RPMI7951 (cell line): ENCODE results near the gene OBP2A. TPM values are rescaled to one million over a fixed set of nuclear protein-coding genes. Genes with fewer than 3 reads are reported as not detected.
"Not testable (repeated sequence)": the region's sequence is repeated elsewhere in the genome, so short reads cannot be mapped to it uniquely, and the experiment has no call there.

ENCODE experiments used
- DNase-seq: peaks from one replicate; pipeline ENCODE4 v3.0.0-alpha.2; 2012; ENCODE audit warnings: low read depth
- total RNA-seq: library from RNA; depleted of rRNA; stranded (reverse); fragments of >200 nt; shearing (Covaris generic); gene quantifications from 2 replicates; pipeline ENCODE4 v1.2.3, GENCODE V29; 2014; rRNA removed

OBP2A gene, protein sequence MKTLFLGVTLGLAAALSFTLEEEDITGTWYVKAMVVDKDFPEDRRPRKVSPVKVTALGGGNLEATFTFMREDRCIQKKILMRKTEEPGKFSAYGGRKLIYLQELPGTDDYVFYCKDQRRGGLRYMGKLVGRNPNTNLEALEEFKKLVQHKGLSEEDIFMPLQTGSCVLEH
- not detected in 2 replicates for total RNA-seq

DNA sequence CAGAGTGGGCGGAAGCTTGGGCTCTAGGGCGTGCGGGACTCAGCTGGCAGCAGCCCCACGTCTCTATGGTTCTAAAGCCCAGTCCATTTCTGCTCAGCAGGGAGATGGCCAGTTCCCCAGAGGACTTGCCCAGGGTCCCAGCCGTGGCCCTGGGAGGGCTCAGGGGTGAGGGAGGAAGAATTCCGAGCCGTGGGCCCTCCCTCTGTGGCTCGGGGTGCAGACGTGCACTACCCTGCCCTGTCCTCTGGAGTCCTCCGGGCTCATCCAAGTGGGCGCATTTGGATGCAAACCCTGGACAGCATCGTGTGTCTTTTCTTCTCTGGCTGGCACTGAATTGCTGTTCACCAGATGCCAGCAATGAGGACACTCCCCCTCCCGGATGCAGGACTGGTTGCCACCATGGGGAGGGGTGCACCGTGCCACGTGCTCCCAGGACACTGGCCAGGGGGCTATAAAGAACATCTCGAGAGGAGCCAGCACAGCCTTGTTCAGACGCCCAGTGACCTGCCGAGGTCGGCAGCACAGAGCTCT lies at the start of gene OBP2A:
TSS of gene OBP2A (plus strand) at position 481 of the 531 bp plus-strand sequence. CDS start 55 bp downstream, outside the sequence.
- not testable (repeated sequence) for DNase-seq

DNA sequence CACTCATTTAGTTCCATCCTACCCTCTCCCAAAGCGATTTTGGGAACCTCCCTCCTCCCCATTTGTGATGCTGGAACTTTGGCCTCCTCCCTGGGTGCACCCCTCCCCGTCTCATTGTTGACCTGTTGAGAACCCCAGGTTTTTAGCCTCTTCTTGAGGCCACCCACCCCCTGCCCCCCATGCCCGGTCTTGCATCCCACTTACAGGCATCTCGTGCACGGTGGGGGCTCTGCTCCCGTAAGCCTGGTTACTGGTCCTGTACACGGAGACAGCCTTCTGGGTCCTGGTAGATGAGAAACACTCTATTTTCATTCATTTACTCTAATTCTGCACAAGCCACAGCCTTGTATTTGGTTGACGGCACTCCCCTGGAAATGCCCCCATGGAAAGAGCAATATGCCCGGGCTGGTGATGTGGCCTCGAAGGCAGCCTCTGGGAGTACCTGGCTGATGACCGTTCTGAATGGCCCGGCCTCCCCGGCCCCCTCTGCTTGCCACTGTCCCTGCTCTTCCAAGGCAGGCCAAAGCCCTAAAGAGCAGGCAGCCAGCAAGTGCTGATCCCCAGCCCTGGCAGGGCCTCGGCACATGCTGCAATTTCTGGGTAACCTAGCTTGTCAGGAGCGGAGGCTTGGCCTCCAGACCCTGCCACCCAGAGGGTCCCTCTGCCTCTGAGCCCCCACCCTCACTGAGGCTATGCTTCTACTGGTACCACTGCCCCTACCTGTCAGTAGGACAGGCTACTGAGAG lies 47.4 kb upstream of the OBP2A start:
- no peak for DNase-seq

DNA sequence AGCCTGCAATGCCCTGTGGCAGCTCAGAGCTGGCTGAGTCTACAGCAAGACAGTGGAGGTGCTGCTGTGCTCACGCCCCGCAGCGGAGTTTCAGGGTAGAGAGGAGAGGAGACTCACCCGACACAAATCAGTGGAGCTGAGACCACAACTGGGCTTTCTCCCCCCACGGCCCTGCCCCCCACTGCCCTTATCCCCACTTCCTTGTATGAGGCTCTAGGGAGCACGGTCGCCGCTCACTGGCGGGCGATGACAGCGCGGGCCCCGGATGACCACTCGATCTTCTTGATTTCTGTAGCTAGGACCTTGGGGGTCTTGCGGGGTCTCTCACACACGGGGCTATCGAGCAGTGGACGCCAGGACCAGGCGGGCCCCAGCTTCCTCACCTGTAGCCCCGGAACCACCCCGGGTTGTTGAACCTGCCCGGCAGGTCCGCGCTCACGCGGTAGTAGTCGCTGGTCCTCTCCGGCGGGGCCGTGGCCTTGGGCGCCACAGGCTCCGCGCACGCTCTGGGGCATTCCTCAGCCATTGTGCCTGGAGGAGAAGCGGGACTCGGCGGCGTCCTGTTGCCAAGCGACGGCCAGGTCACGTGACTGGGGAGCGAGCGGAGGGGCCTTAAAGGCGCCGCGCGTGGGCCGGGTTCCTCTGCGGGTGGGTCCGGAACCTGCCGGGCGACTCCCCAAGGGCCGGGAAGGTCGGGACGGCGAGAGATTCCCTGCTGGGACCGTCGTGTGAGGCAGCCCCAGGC lies 46.4 kb upstream of the OBP2A start:
- peak; percentile 74 for DNase-seq

DNA sequence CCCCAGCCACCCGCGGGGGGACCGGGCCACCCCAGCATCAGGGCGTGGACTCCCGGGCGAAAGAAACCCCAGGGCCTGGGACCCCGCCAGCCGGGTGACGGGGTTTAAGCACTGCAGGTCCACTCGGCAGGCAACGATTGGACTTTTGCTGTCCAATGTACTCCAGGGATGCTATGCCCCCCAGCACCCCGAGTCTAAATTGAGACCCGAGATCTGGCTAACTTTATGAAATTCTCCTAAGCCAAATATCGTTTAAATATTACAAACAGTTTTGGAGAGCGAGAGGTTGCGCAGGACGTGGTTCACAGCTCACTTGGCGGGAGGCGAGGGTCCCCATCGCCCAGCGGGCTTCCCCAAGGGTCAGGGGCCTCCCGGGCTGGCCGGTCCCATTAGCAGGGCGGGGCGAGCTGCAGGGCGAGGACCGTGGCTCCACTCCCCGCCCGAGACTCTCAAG lies 45.8 kb upstream of the OBP2A start:
- DNase-seq, result no peak

DNA sequence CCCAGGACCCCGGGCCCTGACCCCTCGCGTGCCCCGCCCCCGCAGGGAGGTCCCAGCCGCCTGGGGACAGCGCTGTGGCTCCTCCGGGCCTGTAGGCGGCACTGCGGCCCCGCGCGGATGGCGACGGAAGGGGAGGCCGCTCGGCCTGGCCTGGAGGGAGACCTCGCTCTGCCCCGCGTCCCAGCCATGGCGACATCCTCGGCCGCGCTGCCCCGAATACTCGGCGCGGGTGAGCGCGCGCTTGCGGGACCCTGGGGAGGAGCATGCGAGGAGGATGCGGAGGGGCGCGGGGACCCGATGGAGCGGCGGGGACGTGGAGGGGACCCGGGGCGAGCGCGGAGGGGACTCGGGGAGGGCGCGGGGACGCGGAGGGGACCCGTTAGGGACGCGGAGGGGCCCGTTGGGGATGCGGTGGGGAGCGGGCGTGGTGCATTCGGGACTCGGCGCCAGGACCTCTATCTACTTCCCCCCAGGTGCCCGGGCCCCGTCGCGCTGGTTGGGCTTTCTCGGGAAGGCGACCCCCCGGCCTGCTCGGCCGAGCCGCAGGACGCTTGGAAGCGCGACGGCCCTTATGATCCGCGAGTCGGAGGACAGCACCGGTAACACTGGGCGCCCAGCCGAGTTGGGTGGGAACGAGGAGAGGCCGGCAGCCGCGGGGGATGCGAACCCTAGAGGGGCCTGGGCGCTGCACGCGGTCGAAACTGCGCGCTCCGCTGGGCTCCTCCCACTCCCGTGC lies 45.2 kb upstream of the OBP2A start, which contains the start of gene MRPS2:
TSS of gene MRPS2 (plus strand) at position 158 of the 736 bp plus-strand sequence. CDS start at position 187, 29 bp downstream.
- DNase-seq, result peak; percentile 77

DNA sequence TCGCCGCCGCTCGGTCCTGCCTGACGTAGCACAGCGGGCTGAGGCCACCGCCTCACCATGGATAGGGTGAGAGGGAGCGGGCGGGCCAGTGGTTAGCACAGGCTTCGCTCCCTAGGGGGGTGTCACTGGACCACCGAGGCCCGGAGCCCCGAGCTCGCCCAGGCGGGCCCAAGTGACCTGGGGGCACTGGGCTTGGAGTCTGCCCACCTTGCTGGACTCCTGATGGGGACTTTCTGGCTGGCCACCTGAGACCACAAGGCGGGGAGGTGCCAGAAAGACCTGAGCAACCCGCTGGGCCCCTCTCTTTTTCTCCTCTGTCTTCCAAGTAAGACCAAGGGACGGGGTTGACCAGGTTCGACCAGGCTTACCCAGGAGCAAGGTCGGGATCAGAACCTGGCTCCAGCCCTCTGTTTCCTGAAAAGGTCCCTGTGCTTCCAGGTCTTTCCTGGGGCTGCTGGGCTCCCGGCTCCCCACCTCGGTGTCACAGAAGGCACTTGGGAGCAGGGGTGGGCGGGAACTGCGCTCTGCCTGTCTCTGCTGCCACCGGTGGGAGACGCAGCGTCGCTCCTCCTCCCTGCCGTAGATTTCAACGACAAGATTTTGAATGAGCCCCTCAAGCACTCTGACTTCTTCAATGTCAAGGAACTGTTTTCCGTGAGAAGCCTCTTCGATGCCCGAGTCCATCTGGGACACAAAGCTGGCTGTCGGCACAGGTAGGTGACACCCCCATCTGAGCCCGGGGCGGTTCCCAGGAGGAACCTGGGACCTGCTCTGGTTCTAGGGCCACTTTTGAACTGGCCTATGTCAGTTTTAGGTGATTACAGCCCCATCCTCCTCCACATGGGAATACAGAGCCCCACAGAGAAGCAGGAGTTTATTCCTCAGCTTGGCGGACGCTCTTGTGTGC lies 44.4 kb upstream of the OBP2A start:
- DNase-seq, result no peak

DNA sequence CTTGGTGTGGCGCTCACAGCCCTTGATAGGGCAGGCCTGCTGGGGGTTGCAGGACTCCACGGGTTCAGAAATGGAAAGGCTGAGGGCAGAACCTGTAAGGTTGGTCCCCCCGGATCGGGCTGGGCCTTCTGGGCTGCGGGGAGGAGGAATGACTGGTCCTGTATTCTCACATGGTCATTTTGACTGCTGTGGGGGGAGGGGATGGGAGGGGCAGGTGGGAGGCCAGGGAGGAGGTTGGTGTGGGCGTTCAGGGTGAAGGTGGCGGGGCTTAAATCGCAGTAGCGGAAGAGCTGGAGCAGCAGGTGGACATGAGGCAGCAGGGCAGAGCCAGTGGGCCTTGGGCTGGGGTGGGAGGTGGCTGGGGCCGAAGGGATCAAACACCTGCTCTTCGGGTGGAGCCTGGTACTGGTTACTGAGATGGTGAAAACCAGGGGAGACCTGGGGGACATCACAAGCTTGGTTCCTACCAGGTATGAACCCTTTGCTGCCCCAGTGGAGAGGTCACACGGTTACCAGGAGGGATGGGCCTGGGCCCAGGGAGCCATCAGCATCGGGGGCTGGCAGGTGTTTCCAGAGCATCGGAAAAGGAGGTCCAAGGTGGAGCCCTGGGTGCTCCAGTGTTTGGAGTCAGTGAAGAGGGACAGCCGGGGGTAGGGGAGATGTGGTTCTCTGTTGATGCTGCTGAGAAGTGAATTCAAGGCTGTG lies 43.6 kb upstream of the OBP2A start:
- DNase-seq, result no peak

DNA sequence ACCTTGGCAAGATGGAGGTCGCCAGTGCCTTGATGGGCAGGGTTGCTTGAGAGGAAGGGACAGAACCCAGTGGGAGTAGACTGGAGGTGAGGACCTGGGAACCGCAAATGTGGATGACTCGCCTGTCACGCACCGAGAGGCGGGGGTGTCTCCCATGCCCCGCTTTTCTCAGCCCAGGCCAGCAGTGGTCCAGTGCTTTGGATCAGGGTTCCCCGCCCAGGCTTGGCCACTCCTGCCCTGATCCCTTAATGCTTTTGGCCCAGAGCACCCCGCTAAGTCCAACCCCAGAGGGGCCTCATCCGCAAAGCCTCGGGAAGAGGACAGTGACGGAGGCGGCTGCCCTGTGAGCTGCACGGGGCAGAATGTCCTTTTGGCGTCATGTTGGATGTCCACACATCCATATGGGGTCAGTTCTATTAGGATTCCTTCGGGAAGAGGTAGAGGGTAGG lies 43.0 kb upstream of the OBP2A start:
- no peak for DNase-seq

DNA sequence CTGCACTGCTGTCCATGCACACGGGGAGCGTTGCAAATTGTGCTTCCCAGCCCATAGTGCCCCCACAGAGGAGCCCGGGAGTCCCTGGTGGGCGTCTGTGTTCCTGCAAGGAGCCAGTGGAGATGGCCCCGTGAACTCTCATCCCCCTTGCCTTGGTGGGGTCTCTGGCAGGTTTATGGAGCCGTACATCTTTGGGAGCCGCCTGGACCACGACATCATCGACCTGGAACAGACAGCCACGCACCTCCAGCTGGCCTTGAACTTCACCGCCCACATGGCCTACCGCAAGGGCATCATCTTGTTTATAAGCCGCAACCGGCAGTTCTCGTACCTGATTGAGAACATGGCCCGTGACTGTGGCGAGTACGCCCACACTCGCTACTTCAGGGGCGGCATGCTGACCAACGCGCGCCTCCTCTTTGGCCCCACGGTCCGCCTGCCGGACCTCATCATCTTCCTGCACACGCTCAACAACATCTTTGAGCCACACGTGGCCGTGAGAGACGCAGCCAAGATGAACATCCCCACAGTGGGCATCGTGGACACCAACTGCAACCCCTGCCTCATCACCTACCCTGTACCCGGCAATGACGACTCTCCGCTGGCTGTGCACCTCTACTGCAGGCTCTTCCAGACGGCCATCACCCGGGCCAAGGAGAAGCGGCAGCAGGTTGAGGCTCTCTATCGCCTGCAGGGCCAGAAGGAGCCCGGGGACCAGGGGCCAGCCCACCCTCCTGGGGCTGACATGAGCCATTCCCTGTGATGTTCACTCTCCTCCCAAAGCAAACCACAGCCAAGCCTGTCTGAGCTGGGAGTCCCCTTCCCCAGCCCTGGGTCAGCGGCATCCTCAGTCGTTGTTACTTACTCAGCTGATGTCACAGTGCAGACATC lies 42.3 kb upstream of the OBP2A start:
- DNase-seq, result no peak

DNA sequence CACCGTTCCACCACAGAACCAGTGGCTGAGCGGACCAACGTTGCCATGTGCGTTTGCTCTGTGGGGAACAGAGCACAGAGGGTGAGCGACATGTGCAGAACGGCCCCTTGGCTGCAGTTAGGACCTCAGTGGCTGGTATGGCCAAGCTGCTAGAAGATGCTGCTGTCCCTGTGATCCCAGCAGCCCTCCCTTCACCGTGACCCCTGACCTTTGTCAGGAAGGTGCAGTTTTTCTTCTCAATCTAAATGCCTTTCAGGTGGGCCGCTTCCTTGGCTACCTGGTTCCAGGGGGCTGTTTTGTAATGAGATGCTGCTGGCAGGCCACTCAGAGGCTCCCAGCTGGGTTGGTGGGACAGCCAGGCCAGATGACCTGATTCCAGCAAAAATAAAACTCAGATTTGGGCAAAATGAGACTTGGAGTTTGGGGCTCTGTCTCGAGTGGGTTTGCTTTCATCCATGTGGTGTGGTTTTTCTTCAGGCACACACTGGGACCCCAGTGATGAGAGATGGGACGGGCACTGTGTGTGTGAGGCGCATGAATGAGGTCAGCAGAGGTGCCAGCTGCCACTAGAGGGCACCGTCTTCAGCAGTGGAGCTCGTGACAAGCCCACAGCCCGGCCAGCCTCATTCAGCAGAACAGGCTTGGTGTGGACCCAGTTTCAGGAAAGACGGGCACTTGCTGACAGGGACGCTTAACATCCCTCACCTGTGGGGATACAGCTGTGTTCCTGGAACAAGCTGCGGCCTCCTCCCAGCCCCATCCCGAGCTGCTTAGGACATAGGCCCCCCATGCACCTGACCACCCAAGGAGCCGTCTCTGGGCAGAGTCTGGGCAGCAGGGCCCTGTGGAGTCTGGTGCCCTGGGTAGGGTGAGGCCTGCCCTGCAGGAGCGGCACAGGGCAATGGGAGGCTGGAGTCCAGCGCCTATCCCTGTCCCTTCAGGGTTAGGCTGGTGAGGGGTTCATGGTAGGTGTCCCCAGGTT lies 41.4 kb upstream of the OBP2A start:
- DNase-seq, result peak; percentile 35

DNA sequence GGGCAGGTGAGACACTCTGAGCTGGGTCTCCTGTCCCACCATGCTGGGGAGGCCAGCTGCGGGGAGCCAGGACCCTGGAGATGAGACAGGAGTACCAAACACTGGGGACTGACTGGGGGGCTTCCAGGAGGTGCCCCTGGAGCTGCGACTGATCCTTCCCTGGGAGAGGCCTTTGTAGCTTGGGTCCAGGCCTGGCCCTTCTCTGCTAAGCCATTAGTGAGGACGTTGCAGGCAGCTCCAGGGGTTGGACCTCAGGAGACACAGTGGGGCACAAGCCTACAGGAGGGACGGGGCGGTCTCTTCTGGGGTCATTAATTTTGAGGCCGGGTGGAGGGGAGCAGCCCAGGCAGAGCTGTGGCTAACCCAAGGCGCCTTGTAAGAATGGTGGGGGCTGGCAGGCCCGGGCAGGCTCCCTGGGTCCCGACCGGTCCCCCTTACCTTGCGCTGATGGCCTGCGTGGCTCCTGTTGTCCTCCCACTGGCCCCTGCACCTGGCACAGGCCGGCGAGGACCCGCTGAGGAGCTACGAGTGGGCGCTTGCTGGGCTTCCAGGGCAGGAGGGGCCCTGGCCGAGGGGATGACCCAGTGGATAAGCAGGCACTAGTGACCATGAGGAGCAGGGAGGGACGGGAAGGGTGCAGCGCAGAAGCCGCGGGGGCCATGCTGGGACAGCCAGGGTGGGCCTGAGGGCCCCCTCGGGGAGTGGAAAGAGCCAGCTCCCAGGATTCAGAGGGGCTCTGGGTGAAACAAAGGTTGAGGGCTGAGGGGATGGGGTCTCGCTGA lies 40.3 kb upstream of the OBP2A start:
- DNase-seq, result no peak

DNA sequence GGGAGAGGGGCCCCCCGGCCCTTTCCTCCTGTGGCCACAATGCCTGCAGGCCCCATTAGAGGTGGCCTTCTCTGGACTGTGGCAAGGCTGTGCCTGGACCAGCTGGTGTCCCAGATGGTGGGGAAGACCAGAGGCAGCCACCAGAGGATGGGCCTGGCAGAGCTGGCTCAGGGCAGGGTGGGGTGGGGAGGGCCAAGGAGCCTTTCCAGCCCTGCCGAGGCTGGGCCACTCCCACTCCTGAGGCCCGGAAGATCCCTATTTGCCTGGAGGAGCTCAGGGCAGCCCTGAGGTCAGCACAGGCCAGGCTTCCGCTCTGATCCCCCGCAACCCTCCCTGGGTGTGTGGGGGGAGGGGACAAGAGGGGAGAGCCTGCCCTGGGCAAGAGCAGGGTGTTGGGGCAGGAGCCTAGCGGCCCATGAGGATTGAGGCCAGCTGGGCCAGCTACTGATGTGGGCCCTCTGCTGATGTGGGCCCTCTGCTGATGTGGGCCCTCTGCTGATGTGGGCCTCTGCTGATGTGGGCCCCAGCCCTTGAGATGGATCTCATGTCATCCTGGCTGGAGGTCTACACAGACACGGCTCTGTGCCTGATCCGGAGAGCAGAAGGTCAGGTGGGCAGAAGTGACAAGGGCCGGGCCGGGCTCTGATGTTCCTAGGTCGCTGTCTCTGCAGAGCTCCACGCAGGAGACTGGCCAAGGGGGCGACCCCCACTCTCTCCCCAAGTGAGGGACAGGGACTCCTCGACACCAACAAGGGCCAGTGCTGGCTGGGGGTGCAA lies 39.4 kb upstream of the OBP2A start:
- peak; percentile 7 for DNase-seq

DNA sequence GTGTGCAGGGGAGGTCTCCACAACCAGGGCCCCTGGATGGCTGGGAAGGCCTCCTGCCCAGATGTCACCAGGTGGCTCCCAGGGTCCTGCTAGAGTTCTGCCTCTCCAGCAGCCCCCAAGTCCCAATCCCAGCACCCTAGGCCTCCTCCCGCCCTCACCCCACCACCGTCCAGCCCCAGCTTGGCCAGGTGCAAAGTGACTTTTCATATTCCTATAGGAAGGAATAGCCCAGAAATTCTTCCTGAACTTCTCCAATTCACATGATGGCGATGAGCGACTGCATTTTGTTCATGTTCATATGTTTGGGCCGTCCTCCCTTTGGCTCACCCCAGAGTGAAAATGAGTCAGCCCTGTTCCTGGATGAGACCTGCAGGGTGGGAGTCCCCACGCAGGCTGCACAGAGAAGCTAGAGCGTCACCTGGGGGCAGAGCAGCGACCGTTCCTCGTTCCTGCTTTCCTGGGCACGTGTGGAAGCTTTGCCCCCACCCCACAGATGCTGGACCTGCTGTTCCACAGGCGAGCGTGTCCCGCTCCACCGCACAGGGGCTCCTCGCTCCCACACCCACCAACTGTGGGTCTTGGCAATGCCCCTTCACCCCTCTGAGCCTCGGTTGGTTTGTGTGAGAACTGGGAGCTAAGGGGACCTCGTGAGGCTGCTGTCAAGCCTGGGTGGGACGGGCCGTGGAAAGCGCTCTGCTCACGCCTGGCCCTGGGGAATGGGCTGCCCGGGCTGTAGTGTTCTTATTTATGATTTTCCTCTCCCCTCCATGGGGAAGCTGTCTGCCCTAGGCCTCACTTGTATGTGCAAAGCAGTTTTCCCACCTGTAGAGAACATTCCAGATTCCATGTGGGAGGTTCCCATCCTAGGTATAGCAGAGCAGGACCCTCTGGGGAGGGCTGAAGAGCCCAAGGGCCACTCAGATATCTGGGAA lies 38.6 kb upstream of the OBP2A start:
- no peak for DNase-seq

DNA sequence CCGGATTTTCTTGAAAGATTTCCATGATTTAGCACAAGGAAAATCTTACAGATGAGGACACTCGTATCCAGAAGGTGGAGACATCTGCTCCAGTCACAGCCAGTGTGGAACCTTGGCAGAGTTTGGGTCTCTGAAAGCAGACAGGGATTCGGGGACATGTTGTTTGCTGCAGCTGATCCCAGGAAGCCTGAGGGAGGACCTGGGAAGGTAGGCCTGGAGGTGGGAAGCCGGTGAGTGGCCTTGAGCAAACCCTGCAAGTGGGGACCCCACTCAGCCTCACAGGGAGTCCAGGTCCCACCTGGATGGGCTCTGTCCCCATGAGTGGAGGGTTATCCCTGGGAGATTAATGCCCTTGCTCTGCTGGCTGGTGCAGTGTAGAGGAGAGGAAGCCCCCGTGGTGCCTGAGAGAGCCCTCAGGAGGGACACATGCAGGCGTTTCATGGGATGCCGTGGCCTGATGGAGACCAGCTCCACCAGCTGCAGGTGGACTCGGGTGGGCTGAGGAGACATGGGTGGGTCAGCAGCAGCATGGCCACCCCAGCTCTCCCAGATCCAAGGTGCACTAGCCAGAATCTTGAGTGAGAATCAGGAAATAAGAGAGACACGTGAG lies 37.6 kb upstream of the OBP2A start:
- no peak for DNase-seq
